Stimulated activated CD8-positive, alpha-beta memory T cell treated with anti-CD3 and anti-CD28 coated beads, Interleukin-12 subunit alpha, Interleukin-12 subunit beta, amount 100 ng/mL, for 24 hours (primary cell): ENCODE results near the gene LDB2.

Experiments
- DNase-seq: peaks from one replicate; pipeline ENCODE4 v3.0.0-alpha.2; 2020; ENCODE audit errors: extremely low read depth

LDB2 gene

GRCh38 chr4:16488084-16488483 lies 410.4 kb downstream of the LDB2 start:
- no peak for DNase-seq

DNA sequence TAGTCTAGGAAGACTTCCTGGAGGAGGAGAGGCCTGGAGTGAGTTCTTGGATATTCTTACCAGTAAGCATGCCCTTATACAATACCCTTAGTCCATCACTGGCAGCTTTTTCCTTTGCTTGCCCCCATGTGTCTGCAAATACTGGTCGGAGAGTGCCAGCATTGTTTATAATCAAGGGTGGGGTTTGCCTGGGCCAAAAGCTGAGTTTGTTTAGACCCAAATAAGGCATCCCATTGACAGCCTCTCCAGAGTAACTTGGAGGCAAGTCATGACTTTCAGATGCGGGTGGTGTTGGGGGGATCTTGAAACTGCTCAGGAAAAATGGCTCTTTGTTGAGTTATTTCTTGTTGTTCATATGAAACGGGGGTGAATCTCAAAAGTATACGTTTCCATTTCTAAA lies 413.7 kb downstream of the LDB2 start:
- DNase-seq: no peak

DNA sequence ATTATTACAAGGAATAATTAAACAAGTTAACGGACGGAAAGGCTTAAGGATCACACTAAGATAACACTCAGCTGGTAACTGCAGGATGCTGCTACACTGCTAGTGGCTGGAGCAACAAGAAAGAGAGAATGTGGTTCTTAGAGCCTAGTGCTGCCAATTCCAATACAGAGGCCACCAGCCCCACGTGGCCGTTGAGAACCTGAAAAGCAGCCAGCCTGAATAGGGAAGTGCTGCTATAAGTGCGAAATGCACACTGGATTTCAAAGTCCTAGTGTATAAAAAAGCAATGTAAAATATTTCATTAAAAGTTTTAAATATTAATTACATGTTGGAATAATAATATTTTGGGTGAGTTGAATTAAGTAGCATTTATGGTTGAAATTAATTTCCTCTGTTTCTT lies 414.9 kb downstream of the LDB2 start:
- no peak for DNase-seq

GRCh38 chr4:16480011-16480410 lies 418.4 kb downstream of the LDB2 start:
- DNase-seq: no peak

- no peak for DNase-seq
Observed at GRCh38 chr4:16472537-16472936, 425.9 kb downstream of the LDB2 start.

DNA sequence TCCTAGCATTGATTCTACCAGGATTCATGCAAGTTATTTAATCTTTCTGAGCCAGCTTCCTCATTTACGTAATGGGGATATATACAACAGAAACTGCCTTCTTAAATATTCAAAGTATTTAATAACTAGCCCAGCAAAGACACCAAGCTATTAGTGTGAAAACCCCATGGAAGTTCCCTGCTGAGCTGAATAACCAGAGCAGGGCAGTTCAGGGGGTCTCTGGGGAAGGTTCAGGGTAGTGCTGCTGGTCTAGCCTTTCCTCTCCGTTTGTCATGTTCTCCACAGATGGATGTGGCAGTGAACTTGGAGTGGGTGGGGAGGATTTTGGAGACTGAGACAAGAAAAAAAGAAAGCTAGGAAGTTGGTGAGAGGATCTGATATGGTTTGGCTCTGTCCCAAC lies 431.4 kb downstream of the LDB2 start:
- no peak for DNase-seq

- no peak for DNase-seq
Observed at GRCh38 chr4:16466581-16466980, 431.9 kb downstream of the LDB2 start.

GRCh38 chr4:16464651-16465050 lies 433.8 kb downstream of the LDB2 start:
- no peak for DNase-seq

- DNase-seq: no peak
Observed at GRCh38 chr4:16462656-16463055, 435.8 kb downstream of the LDB2 start.

DNA sequence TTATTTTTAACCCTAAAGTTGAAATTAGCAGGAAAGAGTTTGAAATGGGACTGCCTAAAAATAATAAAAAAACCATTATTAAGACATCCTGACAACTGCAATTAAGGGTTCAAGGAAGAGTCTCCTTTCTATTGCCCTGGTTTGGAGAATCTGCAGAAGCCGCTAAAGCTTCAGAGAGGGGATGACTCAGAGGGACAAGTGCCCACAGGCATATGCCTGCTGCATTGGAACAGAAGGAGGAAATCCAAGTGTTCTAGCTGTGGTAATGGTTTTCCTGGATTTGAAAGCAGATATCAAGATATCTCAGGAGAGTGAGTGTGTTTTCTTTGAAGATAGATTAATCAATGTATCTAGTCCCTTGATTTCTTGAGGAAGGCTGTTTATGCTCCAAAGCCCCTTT lies 437.1 kb downstream of the LDB2 start:
- DNase-seq: no peak

DNA sequence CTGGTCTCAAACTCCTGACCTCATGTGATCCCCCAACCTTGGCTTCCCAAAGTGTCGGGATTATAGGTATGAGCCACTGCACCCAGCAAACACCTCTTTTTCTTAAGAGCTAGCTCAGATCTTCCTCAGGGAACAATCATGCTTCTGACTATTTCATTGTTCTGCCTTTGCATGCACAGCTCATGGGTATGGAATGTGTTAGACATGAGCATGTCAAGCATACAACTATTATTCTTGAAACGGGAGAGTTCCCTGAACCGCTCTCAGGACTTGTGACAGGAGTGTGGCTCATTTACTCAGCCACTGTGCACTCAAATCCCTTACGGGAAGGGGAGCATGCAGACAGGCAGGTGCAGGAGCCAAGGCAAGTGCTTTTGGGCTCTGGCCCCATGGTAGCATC lies 440.5 kb downstream of the LDB2 start:
- no peak for DNase-seq
